COR-L47 (cell line): ENCODE data around the gene SMIM45.
"Not testable (repeated sequence)": the region's sequence is repeated elsewhere in the genome, so short reads cannot be mapped to it uniquely, and the experiment has no call there.

ENCODE experiments used
- DNase-seq: peaks from one replicate; lab custom pipeline; 2025; lab: John Stamatoyannopoulos, UW

The SMIM45 gene

GRCh38 chr22:41935015-41935351 is 17.0 kb upstream of the SMIM45 start:
- DNase-seq, result no peak

GRCh38 chr22:41935509-41935908 is 16.4 kb upstream of the SMIM45 start:
- no peak for DNase-seq

- no peak for DNase-seq
Observed at GRCh38 chr22:41936894-41937169, 15.1 kb upstream of the SMIM45 start.

GRCh38 chr22:41939981-41940831 is 11.7 kb upstream of the SMIM45 start:
- peak; percentile 70 for DNase-seq

GRCh38 chr22:41940832-41941765 is 10.9 kb upstream of the SMIM45 start:
- peak; percentile 16 for DNase-seq

- no peak for DNase-seq
Observed at GRCh38 chr22:41943661-41944209, 8.2 kb upstream of the SMIM45 start.

- DNase-seq, result peak; percentile 97
Observed at GRCh38 chr22:41946629-41947423, 5.1 kb upstream of the SMIM45 start, which contains the start of gene CENPM. Gene CENPM (minus strand): TSS chr22:41947152. CDS start chr22:41947076, 76 bp downstream.

GRCh38 chr22:41947424-41948080 is 4.4 kb upstream of the SMIM45 start:
- DNase-seq, result no peak

- no peak for DNase-seq
Observed at GRCh38 chr22:41948142-41948541, 3.8 kb upstream of the SMIM45 start.

- DNase-seq, result not testable (repeated sequence)
Observed at GRCh38 chr22:41948928-41949296, 3.0 kb upstream of the SMIM45 start.

- DNase-seq, result no peak
Observed at GRCh38 chr22:41949297-41949965, 2.5 kb upstream of the SMIM45 start.

- no peak for DNase-seq
Observed at GRCh38 chr22:41952713-41953112, 763 bp downstream of the SMIM45 start.

GRCh38 chr22:41957941-41958556 is 6.1 kb downstream of the SMIM45 start:
- no peak for DNase-seq

- no peak for DNase-seq
Observed at GRCh38 chr22:41963453-41964111, 11.6 kb downstream of the SMIM45 start.

- DNase-seq, result no peak
Observed at GRCh38 chr22:41964112-41964491, 12.2 kb downstream of the SMIM45 start.

- DNase-seq, result no peak
Observed at GRCh38 chr22:41966225-41966606, 14.3 kb downstream of the SMIM45 start.

GRCh38 chr22:41966607-41967240 is 14.8 kb downstream of the SMIM45 start:
- DNase-seq, result peak; percentile 37

GRCh38 chr22:41968601-41969000 is 16.7 kb downstream of the SMIM45 start:
- peak; percentile 49 for DNase-seq

- DNase-seq, result no peak
Observed at GRCh38 chr22:41969110-41969646, 17.2 kb downstream of the SMIM45 start, which contains the start of gene SEPTIN3. Gene SEPTIN3 (plus strand): TSS chr22:41969443. CDS start chr22:41971493, 2,050 bp downstream.
